ENCODE data around the gene MTMR4. TPM values are rescaled to one million over a fixed set of nuclear protein-coding genes. Genes with fewer than 3 reads are reported as not detected.
"Not testable (repeated sequence)": the region's sequence is repeated elsewhere in the genome, so short reads cannot be mapped to it uniquely, and the experiment has no call there.

The MTMR4 gene
- total RNA-seq, result 18.2 TPM

DNA sequence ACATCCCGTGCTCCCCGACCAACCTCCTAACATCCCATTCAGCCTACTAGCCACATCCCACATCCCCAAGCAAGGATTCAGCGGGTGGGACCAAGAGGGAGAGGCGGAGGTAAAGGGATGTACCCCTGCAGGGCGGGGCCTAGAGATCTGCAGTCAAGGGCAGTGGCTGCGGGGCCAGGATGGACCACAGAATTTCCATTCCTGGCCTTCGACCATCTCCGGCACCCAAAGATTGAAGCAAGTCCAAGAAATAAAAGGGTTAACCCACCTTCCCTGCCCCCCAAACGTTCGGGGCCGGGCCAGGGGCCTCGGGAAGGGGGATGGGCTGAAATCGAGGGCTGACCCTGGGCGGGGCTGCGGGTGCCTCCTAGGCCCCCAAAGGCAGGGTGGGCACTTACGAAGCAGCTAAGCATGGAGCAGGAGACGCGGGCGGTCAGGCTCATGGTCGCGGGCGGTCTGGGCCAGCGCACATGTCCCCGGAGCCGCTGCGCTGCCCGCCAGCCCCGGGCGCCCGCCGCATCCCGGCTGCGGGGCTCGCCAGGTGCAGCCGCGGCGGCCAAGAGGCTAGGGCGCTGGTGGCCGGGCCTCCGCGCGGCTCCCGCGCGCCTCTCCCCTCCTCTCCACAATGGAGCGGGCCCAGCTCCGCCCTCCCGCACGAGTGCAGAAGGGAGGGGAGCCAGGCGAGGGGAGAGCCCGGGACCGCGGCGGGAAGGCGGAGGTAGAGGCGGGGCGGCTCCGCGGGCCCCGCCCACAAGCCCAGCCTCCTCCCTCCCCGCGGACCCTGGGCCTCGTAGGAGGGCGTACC lies at the start of gene MTMR4:
MTMR4 (minus strand) TSS at position 674 of the 805 bp plus-strand sequence; CDS start at position 443, 231 bp downstream.
- no peaks in the 10 kb centered on the region for H3K9me3 ChIP-seq (ENCODE audit: low read depth, low read length)
- H3K4me3 ChIP-seq (ENCODE audit: low read length), result peak within 1 kb of the TSS; percentile 53
- H3K4me1 ChIP-seq (ENCODE audit: insufficient read depth, low read length), result peaks cover 48% of the 10 kb centered on the region
- H3K27me3 ChIP-seq (ENCODE audit: insufficient read depth, low read length), result no peaks in the 10 kb centered on the region

DNA sequence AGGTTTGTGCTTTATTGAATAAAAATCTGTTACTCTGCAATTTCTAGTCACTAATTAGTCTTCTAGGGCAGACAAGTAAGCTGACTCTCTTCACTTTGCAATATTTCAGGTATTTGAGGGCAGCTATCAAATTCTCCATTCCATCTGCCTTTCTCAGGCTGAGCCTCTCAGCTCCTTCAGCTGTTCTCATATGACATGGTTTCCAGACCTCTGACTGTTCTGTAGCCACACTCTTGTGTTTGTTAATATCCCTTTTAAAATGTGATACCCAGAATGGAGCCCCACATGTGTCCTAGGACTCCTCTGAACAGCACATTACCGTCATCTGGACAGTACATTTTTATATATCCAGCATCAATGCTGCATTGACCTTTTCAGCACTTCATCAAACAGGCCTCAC lies 46.1 kb upstream of the MTMR4 start:
- Histone ChIP-seq H3K9me3 (ENCODE audit: low read depth, low read length) (no peaks in the 10 kb centered on the region), H3K4me3 (ENCODE audit: low read length) (no peak overlapping the region), H3K4me1 (ENCODE audit: insufficient read depth, low read length) (peaks cover 14% of the 10 kb centered on the region), H3K27me3 (ENCODE audit: insufficient read depth, low read length) (no peaks in the 10 kb centered on the region)

DNA sequence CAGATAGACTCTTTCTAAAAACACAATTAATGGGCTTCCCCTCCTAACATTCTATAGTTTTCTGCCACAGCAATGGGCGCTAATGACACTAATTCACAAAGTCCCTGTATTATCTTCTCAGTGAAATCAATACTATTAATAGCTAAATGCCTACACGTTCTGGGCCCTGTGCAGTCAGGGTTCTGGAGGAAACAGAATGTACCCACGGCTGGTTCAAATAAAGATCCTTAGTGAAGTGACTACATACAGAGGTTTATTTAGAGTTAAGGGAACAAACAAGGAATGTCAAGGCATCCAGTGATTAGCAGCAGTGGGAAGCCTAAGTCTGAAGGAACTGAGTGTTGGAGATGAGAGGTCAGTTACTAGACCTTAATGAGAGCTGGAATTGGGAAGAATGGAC lies 43.5 kb upstream of the MTMR4 start:
- no peaks in the 10 kb centered on the region for H3K9me3 ChIP-seq (ENCODE audit: low read depth, low read length)
- no peak overlapping the region for H3K4me3 ChIP-seq (ENCODE audit: low read length)
- H3K27me3 ChIP-seq (ENCODE audit: insufficient read depth, low read length), result no peaks in the 10 kb centered on the region
- peaks cover 14% of the 10 kb centered on the region for H3K4me1 ChIP-seq (ENCODE audit: insufficient read depth, low read length)

- Histone ChIP-seq H3K27me3 (ENCODE audit: insufficient read depth, low read length) (no peaks in the 10 kb centered on the region), H3K4me3 (ENCODE audit: low read length) (no peak overlapping the region), H3K4me1 (ENCODE audit: insufficient read depth, low read length) (peaks cover 14% of the 10 kb centered on the region), H3K9me3 (ENCODE audit: low read depth, low read length) (no peaks in the 10 kb centered on the region)
Measured at GRCh38 chr17:58556833-58557250, 42.4 kb upstream of the MTMR4 start.

- H3K27me3 ChIP-seq (ENCODE audit: insufficient read depth, low read length); H3K4me3 ChIP-seq (ENCODE audit: low read length); H3K9me3 ChIP-seq (ENCODE audit: low read depth, low read length): not testable (repeated sequence)
- H3K4me1 ChIP-seq (ENCODE audit: insufficient read depth, low read length), result peaks cover 14% of the 10 kb centered on the region
Measured at GRCh38 chr17:58555109-58555508, 40.7 kb upstream of the MTMR4 start.

DNA sequence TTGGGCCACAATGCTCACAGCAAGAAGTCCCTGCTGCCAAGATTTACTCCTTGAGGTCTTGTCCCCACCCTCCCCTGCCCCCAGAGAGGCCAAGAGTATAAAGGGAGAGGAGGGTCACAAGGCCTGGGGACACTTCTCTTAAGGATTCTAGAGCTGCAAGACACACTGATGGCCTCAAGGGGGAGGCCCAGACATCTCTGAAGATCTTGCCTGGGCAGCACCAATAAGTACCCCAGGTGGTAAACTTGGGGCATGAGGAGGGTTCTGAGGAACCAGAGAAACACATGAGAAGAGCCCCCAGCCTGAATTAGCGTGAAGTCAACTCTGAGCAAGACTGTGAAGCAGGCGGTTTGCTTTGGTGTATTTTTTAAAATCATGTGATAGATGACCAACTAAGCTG lies 26.8 kb upstream of the MTMR4 start:
- Histone ChIP-seq H3K4me1 (ENCODE audit: insufficient read depth, low read length) (no peaks in the 10 kb centered on the region), H3K4me3 (ENCODE audit: low read length) (no peak overlapping the region), H3K27me3 (ENCODE audit: insufficient read depth, low read length) (no peaks in the 10 kb centered on the region), H3K9me3 (ENCODE audit: low read depth, low read length) (no peaks in the 10 kb centered on the region)

- Histone ChIP-seq H3K27me3 (ENCODE audit: insufficient read depth, low read length) (no peaks in the 10 kb centered on the region), H3K4me1 (ENCODE audit: insufficient read depth, low read length) (peaks cover 12% of the 10 kb centered on the region), H3K9me3 (ENCODE audit: low read depth, low read length) (no peaks in the 10 kb centered on the region), H3K4me3 (ENCODE audit: low read length) (no peak overlapping the region)
Measured at GRCh38 chr17:58539698-58540097, 25.3 kb upstream of the MTMR4 start.

GRCh38 chr17:58538811-58539409 lies 24.5 kb upstream of the MTMR4 start:
- Histone ChIP-seq H3K9me3 (ENCODE audit: low read depth, low read length) (no peaks in the 10 kb centered on the region), H3K4me1 (ENCODE audit: insufficient read depth, low read length) (peaks cover 20% of the 10 kb centered on the region), H3K4me3 (ENCODE audit: low read length) (no peak overlapping the region), H3K27me3 (ENCODE audit: insufficient read depth, low read length) (no peaks in the 10 kb centered on the region)

DNA sequence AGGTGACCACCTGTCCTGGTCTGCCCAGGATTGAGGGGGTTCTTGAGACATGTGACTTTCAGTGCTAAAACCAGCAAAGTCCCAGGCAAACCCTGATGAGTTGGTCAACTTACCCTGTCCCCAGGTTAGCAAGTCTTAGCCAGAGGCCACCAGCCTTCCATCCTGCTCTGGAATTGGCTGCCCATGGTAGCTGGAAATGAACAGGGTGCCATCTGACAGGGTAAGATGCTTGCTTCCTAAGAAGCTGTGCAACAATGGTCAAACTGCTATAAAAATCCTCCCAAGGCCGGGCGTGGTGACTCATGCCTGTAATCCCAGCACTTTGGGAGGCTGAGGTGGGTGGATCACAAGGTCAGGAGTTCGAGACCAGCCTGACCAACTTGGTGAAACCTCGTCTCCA lies 22.8 kb upstream of the MTMR4 start:
- peaks cover 4% of the 10 kb centered on the region for H3K27me3 ChIP-seq (ENCODE audit: insufficient read depth, low read length)
- H3K4me3 ChIP-seq (ENCODE audit: low read length), result no peak overlapping the region
- no peaks in the 10 kb centered on the region for H3K9me3 ChIP-seq (ENCODE audit: low read depth, low read length)
- H3K4me1 ChIP-seq (ENCODE audit: insufficient read depth, low read length), result peaks cover 31% of the 10 kb centered on the region

- no peak overlapping the region for H3K4me3 ChIP-seq (ENCODE audit: low read length)
- no peaks in the 10 kb centered on the region for H3K9me3 ChIP-seq (ENCODE audit: low read depth, low read length)
- peaks cover 34% of the 10 kb centered on the region for H3K4me1 ChIP-seq (ENCODE audit: insufficient read depth, low read length)
- H3K27me3 ChIP-seq (ENCODE audit: insufficient read depth, low read length), result peaks cover 6% of the 10 kb centered on the region
Measured at GRCh38 chr17:58536542-58536941, 22.1 kb upstream of the MTMR4 start.

DNA sequence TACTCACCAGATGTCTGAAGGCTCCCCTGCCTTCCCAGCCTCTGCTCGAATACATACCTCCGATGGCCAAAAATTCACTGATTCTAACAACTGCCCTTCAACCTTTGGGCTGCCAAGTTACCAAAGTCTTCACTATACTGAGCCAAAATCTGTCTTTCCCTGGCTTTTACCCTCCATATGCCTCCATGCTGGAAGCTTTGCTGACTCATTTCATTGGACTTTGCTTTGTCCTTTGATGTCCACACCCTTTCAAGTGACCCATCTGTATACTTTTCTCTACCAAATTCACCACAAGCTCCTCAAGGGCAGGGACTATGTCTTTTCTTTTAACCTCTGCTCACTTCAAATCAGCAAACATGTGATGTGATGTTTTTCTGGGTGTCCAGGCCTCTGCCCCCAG lies 21.0 kb upstream of the MTMR4 start:
- Histone ChIP-seq H3K4me3 (ENCODE audit: low read length) (no peak overlapping the region), H3K4me1 (ENCODE audit: insufficient read depth, low read length) (peaks cover 34% of the 10 kb centered on the region), H3K9me3 (ENCODE audit: low read depth, low read length) (no peaks in the 10 kb centered on the region), H3K27me3 (ENCODE audit: insufficient read depth, low read length) (peaks cover 17% of the 10 kb centered on the region)

DNA sequence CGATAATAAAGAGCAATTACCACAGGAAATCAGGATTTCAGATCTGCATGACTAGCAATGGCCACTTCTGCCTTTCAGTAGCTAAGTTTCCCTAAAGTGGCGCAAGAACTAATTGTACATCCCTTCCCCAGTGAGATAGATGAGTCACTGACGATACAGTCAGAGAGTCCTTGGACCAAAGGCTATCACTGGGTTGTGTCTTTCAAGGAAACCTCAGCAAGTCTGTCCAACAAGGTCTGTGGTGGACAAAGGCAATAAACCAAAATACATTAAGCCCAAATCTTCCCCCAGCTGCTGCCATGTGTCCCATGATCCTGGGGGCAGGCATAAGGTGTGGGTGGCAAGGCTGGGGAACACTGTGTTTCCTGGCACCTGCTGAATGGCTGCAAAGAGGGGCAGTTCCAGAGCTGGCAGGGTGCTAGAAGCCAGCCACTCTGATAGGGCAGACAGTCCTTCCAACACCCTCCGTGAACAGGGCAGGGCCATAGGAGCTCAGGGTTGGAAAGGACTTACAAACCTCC lies 20.5 kb upstream of the MTMR4 start:
- Histone ChIP-seq H3K4me1 (ENCODE audit: insufficient read depth, low read length) (peaks cover 34% of the 10 kb centered on the region), H3K4me3 (ENCODE audit: low read length) (no peak overlapping the region), H3K27me3 (ENCODE audit: insufficient read depth, low read length) (peaks cover 17% of the 10 kb centered on the region), H3K9me3 (ENCODE audit: low read depth, low read length) (no peaks in the 10 kb centered on the region)

GRCh38 chr17:58534331-58534730 lies 19.9 kb upstream of the MTMR4 start:
- H3K4me3 ChIP-seq (ENCODE audit: low read length), result no peak overlapping the region

DNA sequence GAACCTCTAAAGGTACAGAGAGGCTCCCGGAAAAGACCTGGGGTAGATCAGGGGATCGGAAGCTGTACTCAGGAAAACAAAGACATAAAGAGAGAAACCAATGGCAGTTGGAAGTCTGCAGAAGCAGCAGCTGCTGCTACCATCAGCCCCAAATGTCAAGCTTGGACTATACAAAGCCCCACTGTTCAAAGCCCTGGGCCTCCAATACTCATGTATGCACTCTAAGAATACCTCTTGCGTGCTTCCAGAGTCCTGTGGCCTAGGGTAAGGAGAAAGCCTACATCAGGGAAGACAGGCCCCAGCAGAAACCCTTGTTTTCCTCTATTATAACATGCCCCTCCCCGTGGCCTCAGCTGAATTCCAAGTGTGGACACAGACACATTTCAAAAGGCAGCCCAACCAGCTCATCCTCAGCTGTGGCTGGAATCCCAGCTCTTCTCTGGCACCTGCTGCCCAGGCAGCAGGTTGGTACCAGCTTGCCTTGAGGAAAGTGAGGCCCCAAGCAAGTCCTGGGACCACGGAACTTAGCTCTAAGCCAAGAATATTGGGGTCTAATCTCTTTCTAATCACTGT lies 19.3 kb upstream of the MTMR4 start:
- Histone ChIP-seq H3K4me1 (ENCODE audit: insufficient read depth, low read length) (peaks cover 34% of the 10 kb centered on the region), H3K4me3 (ENCODE audit: low read length) (no peak overlapping the region), H3K9me3 (ENCODE audit: low read depth, low read length) (no peaks in the 10 kb centered on the region), H3K27me3 (ENCODE audit: insufficient read depth, low read length) (peaks cover 17% of the 10 kb centered on the region)

More at GRCh38 chr17:58534331-58534730, 19.9 kb upstream of the MTMR4 start:
- Histone ChIP-seq H3K27me3 (ENCODE audit: insufficient read depth, low read length) (peaks cover 17% of the 10 kb centered on the region), H3K4me1 (ENCODE audit: insufficient read depth, low read length) (peaks cover 34% of the 10 kb centered on the region), H3K9me3 (ENCODE audit: low read depth, low read length) (no peaks in the 10 kb centered on the region)

DNA sequence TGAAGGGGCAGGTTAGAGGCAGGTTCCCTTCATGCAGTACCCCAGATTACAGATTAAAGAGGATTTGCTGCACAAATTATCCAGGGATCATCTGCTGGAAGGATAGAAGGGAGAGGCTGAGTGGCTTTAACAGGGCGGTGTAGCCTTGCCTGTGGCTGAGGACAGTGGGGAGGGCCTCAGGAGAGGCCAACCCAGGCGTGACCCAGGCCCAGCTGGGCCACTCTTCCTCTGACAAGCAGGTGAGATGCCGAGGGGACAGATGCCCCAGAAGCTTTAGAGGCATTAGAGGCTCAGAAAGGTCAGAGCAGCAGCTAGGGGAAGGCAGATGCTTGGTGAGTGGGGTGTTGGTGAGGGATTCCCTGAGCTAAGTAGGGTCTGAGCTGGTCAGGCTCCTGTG lies 18.1 kb upstream of the MTMR4 start:
- Histone ChIP-seq H3K4me3 (ENCODE audit: low read length) (no peak overlapping the region), H3K4me1 (ENCODE audit: insufficient read depth, low read length) (peaks cover 34% of the 10 kb centered on the region), H3K9me3 (ENCODE audit: low read depth, low read length) (no peaks in the 10 kb centered on the region), H3K27me3 (ENCODE audit: insufficient read depth, low read length) (peaks cover 17% of the 10 kb centered on the region)
